SK-N-MC (cell line): Measurements from ENCODE around the gene RGL1.

Experiments used
- EZH2 ChIP-seq: fragments of 200-600 bp; sonication (generic); IDR thresholded peaks from one replicate; pipeline ENCODE4 v1.6.1; 2017; ENCODE audit warnings: antibody characterized with exemption
- FOXP2 ChIP-seq: optimal IDR thresholded peaks from 2 replicates; pipeline ENCODE3; 2011; ENCODE audit warnings: mild to moderate bottlenecking, moderate library complexity; ENCODE audit not compliant: insufficient read depth; ENCODE audit errors: extremely low read length, control extremely low read depth
- POLR2AphosphoS5 ChIP-seq: IDR thresholded peaks from 2 replicates; pipeline ENCODE4 v1.6.1; 2012; ENCODE audit warnings: mild to moderate bottlenecking, low read depth, low read length, borderline replicate concordance

GRCh38 chr1:183962903-183963302 is 158.0 kb downstream of the RGL1 start:
- TF ChIP-seq EZH2: no peak
- TF ChIP-seq POLR2AphosphoS5: no peak
- no peak for TF ChIP-seq FOXP2
